HG03378 (cell line): ENCODE measurements around the gene PDCL2.
A peak's percentile ranks its signal among the peaks of the same experiment; 100 is the strongest.

Experiments
- ATAC-seq: cut with Tn5 transposase; IDR thresholded peaks from one replicate; pipeline ENCODE4 v1.9.1; 2021; ENCODE audit warnings: mild to moderate bottlenecking, moderate library complexity; ENCODE audit not compliant: unreplicated experiment

PDCL2 gene

DNA sequence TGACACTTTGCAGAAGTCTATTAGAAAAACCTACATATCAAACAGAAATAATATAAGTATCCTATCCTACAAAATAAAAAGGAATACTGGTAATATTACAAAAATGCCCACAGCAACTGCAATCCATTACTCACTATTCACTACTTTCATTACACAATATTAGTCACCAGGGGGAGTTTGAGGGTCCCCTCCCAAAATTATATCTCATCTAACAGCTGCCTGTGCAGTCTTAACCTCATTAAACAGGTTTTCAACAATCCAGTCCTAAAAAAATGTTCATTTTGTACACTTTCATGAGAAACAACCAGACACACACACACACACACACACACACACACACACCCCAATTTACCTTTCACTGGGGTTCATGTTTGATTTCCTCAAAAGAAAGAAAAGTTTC is 48.2 kb downstream of the PDCL2 start:
- ATAC-seq = no peak

GRCh38 chr4:55540271-55540670 is 51.8 kb downstream of the PDCL2 start:
- ATAC-seq = no peak

- no peak for ATAC-seq
Measured at GRCh38 chr4:55539658-55540057, 52.4 kb downstream of the PDCL2 start.

DNA sequence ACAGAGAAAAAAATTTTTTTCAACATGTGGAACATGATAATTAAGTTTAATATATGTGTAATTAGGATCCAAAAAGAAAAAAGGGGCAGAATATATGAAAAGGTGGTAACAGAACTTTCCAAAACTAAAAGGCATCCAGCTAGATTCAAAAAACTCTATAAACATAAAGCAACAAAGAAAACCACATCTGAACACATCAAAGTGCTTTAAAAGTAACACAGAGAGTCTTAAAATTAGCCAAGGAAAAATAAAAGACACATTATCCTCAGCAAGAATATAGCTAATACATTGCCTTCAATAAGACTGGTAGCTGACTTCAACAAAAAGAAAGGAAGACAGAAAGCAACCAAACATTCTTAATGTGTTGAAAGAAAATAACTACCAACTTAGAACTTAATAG is 53.5 kb downstream of the PDCL2 start:
- no peak for ATAC-seq

- ATAC-seq = no peak
Measured at GRCh38 chr4:55534306-55534705, 57.7 kb downstream of the PDCL2 start.

- ATAC-seq = no peak
Measured at GRCh38 chr4:55530691-55531090, 61.4 kb downstream of the PDCL2 start.

DNA sequence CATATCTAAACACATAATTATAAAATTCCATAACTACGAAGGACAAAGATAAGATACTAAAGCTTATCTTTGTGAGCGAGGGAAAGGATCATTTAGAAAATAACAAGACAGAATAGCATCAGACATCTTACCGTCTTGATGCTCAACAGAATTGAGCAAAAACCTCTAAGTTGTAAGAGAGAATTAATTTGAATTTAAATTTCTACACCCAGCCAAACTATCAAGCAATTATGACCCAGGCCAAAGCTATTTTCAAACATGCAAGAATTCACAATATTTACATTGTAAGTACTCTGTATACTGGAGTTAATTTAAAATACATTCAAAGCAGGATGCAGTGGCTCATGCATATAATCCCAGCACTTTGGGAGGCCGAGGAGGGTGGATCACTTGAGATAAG is 61.9 kb downstream of the PDCL2 start:
- no peak for ATAC-seq

DNA sequence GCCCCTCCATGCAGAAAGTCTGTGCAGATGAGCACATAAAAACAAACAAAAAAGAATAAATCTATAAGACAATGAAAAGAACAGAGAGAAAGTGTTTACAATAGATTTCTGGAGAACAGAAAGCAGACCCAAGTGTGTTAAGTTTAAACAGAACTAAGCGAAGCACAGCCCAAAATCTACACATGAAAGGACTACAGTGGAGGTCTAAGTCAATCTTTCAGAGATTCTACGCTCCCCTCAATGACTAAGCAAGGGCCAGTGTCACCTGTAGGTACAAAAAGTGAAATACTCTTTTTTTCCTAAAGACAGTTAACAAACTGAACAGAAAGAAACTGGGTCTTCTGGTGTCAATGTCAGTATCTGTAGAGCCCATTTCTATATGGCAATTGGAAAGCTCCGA is 63.6 kb downstream of the PDCL2 start:
- ATAC-seq = no peak

- ATAC-seq = no peak
Measured at GRCh38 chr4:55524844-55525571, 67.0 kb downstream of the PDCL2 start.

DNA sequence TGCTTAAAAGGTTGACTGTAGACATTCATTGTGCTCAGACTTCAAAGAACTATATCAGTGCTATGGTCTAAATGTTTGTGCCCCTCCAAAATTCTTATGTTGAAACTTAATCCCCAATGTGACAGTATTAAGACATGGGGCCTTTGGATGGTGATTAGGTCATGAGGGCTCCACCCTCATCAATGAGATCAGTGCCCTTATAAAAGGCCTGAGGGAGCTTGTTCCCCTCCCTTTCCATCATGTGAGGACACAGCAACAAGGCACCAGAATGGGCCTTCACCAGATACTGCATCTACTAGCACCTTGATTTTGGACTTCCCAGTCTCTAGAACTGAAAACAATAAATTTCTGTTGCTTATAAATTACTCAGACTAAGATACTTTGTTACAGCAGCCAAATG is 73.6 kb downstream of the PDCL2 start:
- ATAC-seq = no peak

DNA sequence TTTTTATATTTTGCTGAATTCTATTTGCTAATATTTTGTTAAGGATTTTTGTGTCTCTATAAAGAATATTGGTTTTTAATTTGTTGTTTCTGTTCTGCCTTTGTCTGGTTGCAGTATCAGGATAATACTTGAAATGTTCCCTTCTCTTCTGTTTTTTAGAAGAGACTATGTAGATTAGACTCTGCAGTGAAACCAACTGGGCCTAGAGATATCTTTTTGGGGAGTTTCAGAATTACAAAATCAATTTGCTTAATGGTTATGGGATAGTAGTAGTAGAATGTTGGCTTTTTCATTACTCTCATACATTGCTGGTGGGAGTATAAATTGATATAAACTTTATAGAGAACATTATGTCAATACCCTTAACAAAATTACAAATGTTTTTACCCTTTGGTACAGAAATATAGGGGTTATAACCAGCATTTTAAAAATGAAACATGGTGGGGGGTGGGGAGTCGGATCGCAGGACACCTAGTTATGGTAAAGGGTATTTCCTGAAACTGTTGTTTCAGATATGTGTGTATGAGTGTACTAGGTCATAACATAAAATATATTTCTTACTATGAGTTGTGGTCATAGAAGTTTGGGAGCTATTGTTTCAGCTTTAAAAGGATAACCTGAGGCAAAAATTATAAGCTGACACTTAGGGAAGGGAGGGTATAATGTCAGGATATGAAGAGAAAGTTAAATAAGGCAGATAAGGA is 74.4 kb downstream of the PDCL2 start:
- ATAC-seq = peak; percentile 76

DNA sequence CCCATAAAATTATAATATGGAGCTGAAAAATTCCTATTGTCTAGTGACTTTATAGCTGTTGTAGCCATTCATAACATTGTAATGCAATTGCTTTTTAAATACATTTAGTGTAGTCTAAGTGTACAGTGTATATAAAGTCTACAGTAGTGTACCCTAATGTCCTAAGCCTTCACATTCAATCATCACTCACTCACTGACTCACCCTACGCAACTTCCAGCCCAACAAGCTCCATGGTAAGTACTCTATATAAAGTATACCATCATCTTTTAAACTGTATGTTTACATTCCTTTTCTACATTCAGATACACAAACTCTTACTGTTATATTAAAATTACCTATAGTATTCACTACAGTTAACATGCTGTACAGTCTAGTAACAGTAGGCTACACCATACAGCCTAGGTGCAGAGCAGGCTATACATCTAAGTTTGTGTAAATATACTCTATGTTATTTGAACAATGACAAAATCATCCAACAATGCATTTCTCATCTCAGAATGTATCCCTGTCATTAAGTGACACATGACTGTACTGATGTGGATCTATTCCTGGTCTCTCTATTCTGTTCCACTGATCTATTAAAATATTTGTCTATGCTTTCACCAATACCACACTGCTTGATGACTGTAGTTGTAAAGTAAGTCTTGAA is 79.0 kb downstream of the PDCL2 start:
- ATAC-seq = no peak

DNA sequence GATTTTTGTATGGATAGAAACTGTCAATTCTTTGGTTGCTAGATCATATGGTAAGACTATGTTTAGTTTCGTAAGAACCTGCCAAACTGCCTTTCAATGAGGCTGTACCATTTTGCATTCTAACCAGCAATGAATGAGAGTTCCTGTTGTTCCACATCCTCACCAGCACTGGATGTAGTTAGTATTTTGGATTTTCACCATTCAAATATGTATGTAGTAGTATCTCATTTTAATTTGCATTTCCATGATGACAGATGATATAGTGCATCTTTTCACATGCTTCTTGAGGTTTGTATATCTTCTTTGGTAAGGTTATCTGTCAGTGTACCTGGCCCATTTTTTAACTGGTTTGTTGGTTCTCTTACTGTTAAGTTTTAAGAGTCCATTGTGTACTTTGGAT is 80.0 kb downstream of the PDCL2 start:
- ATAC-seq = no peak

DNA sequence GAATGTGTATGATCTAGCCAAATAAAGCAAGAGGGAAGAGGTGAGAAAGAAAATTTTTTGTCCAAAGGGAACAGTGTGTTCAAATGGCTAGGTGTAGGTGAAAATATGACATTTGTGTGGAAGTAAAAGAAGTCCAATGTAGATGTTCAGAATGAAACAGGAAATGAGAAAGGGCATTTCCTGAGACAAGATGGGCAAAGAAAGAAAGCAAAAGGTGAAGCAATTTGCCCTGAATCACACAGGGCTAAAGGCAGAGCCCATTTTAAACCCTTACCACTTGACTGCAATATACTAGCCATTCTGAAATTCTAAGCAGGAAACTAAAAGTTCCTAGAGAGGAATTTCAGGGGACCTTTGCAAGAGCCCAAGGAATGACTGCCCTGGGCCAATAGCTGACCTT is 81.4 kb downstream of the PDCL2 start:
- no peak for ATAC-seq

DNA sequence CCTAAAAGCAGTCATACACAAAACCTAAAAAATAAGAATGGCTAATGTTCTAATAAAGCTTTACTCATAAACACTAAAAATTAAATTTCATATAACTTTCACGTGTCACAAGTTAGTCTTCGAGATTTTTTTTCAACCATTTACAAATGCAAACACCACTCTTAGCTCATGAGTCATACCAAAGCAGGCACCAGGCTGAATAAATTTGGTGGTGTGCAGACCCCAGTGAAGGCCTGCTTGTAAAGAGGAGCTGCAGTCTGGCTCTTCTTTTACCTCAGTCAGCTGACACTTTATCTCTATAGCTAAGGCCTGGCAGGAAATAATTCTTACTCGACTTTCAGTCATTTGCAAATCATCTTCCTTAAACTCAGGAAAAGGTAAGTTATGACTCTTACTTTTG is 82.8 kb downstream of the PDCL2 start:
- ATAC-seq = no peak

GRCh38 chr4:55507612-55508011 is 84.4 kb downstream of the PDCL2 start:
- ATAC-seq = no peak
